DOHH2 (cell line): ENCODE data around the gene LRTM1.

ENCODE experiments used
- EZH2phosphoT487 ChIP-seq: fragments of 200-600 bp; sonication (generic); IDR thresholded peaks from 2 replicates; pipeline ENCODE4 v1.6.1; 2017; ENCODE audit warnings: borderline replicate concordance, mild to moderate bottlenecking, antibody characterized with exemption, low read length, moderate library complexity, mixed read lengths
- TF ChIP-seq, protein P1 (sequence below): fragments of 200-600 bp; sonication (generic); IDR thresholded peaks from one replicate; pipeline ENCODE4 v1.5.1; 2014; ENCODE audit warnings: antibody characterized with exemption, mild to moderate bottlenecking, low read depth, low read length; ENCODE audit not compliant: poor library complexity, severe bottlenecking

DNA sequence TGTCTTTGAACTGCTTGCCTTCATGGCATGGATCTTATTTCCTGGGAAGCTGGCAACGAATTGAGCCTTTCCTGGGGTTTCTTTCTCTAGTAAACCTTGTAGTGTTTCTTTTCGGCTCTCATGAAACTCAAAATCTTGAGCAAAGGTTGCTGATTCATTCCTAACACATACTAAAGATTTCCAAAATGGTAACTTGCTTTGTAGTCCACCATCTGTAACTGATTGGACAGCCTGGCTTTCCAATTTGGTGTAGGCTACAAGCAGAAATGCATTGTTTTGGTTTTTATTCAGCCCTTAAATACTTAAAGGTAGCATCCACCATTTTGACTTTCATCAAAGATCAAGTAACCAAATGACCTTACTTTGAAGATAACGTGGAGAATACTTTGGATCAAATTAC lies 38.1 kb downstream of the LRTM1 start:
- TF ChIP-seq, protein P1, sequence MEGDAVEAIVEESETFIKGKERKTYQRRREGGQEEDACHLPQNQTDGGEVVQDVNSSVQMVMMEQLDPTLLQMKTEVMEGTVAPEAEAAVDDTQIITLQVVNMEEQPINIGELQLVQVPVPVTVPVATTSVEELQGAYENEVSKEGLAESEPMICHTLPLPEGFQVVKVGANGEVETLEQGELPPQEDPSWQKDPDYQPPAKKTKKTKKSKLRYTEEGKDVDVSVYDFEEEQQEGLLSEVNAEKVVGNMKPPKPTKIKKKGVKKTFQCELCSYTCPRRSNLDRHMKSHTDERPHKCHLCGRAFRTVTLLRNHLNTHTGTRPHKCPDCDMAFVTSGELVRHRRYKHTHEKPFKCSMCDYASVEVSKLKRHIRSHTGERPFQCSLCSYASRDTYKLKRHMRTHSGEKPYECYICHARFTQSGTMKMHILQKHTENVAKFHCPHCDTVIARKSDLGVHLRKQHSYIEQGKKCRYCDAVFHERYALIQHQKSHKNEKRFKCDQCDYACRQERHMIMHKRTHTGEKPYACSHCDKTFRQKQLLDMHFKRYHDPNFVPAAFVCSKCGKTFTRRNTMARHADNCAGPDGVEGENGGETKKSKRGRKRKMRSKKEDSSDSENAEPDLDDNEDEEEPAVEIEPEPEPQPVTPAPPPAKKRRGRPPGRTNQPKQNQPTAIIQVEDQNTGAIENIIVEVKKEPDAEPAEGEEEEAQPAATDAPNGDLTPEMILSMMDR: no peak
- no peak for TF ChIP-seq EZH2phosphoT487
